A549 (cell line): ENCODE results near the gene HLA-DMB.

Experiments used
- CBX8 ChIP-seq: fragments of 200-600 bp; sonication (generic); IDR thresholded peaks from 2 replicates; pipeline ENCODE4 v1.6.1; 2016
- EP300 ChIP-seq, 2 experiments: fragments of >200 bp; sonication (Bioruptor Twin); formaldehyde crosslinking; IDR thresholded peaks; 2 replicates in 1 of 2; 3 replicates in 1 of 2; pipeline ENCODE4 v1.6.1; 2016 to 2017
- MAFK ChIP-seq: fragments of 450-650 bp; IDR thresholded peaks from 2 replicates; pipeline ENCODE4 v1.6.1; 2014; ENCODE audit not compliant: partially characterized antibody
- MYC ChIP-seq: IDR thresholded peaks from 2 replicates; pipeline ENCODE4 v1.6.1; 2012; ENCODE audit warnings: mild to moderate bottlenecking, inconsistent platforms, low read length, improper control_type of control experiment, borderline replicate concordance
- NR3C1 ChIP-seq: fragments of >200 bp; sonication (Bioruptor Twin); formaldehyde crosslinking; IDR thresholded peaks from 3 replicates; pipeline ENCODE4 v1.6.1; 2017
- POLR2A ChIP-seq: IDR thresholded peaks from 2 replicates; pipeline ENCODE4 v1.6.1; 2012; ENCODE audit warnings: mild to moderate bottlenecking, low read length
- ZC3H11A ChIP-seq: fragments of 450-650 bp; IDR thresholded peaks from 2 replicates; pipeline ENCODE4 v1.6.1; 2014; ENCODE audit warnings: antibody characterized with exemption, mild to moderate bottlenecking
- TF ChIP-seq, protein P1 (sequence below): fragments of >200 bp; sonication (Bioruptor Twin); formaldehyde crosslinking; IDR thresholded peaks from 3 replicates; pipeline ENCODE4 v1.5.1; 2016

DNA sequence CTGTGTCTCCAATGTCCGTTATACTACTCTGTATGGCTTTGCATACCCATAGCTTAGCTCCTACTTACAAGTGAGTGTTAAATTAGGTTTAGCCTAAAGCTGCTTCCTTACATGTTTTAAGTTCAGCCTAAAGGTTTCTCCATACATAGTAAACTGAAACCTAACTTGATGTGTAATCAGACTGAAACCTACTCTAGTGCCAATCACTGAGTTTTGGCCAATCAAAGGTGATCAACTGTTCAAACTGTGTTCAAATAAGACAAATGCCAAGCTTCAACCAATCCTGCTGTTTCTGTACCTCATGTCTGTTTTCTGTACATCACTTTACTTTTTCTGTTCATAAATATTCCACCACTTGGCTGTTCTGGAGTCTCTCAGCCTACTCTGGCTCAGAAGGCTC is 48.5 kb upstream of the HLA-DMB start:
- TF ChIP-seq NR3C1 (no peak), POLR2A (no peak), MYC (no peak), EP300 (IDR thresholded peaks at IDR 0.05) (no peak), CBX8 (no peak), ZC3H11A (no peak), MAFK (no peak)
- TF ChIP-seq, protein P1, sequence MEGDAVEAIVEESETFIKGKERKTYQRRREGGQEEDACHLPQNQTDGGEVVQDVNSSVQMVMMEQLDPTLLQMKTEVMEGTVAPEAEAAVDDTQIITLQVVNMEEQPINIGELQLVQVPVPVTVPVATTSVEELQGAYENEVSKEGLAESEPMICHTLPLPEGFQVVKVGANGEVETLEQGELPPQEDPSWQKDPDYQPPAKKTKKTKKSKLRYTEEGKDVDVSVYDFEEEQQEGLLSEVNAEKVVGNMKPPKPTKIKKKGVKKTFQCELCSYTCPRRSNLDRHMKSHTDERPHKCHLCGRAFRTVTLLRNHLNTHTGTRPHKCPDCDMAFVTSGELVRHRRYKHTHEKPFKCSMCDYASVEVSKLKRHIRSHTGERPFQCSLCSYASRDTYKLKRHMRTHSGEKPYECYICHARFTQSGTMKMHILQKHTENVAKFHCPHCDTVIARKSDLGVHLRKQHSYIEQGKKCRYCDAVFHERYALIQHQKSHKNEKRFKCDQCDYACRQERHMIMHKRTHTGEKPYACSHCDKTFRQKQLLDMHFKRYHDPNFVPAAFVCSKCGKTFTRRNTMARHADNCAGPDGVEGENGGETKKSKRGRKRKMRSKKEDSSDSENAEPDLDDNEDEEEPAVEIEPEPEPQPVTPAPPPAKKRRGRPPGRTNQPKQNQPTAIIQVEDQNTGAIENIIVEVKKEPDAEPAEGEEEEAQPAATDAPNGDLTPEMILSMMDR: no peak
